Hematopoietic multipotent progenitor cell treated with erythropoietin and hydrocortisone succinate and interleukin-3 and kit ligand, for 15 days (in vitro differentiated cells): ENCODE measurements around the gene NAIF1.

Experiments used
- DNase-seq: peaks from one replicate; pipeline ENCODE4 v3.0.0-alpha.2; 2015; ENCODE audit warnings: low spot score

NAIF1 gene

DNA sequence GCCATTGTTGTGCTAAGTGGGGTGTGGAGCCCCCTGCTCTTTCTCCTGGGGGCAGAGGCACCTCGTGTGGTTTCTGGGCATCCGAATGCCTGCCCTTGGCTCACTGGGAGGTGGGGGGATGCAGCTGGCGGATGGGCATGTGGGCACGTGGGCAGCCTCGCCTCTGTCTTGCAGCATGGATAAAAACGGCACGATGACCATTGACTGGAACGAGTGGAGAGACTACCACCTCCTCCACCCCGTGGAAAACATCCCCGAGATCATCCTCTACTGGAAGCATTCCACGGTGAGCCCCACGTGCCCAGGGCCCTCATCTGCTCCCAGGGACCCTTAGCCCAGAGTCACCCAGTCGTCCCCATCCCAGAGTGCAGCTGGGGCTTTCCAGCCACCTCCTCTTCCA, 35.1 kb upstream of the NAIF1 start:
- DNase-seq, result no peak

- no peak for DNase-seq
Observed at GRCh38 chr9:128101690-128102089, 34.6 kb upstream of the NAIF1 start.

GRCh38 chr9:128101231-128101661, 34.1 kb upstream of the NAIF1 start:
- no peak for DNase-seq

- no peak for DNase-seq
Observed at GRCh38 chr9:128100581-128100980, 33.5 kb upstream of the NAIF1 start.

DNA sequence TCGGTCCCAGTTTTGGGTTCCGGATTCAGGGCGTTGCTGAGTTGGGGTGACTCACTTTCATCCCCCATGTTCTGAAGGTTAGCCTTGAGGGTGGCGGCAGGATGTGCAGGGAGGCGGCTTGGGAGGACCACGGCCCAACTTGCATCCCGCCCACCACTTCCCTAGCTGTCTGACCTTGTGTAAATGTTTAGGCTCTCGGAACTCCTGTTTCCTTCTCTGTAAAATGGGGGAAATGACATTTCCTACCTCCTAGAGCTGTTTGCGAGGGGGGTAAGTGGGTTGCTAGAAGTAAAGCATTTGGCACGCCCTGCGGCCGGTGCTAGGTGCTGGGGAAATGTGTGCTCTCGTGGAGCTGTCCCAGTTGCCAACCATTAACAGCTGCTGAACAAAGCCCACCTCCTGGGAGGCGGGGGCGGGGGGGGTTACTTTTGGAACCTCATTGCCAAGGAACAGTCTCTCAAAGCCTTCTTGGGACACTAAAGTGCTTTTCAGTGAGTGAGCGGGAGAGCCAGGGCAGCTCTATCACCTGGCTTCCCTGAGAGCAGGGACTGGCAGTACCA, 32.9 kb upstream of the NAIF1 start:
- no peak for DNase-seq

DNA sequence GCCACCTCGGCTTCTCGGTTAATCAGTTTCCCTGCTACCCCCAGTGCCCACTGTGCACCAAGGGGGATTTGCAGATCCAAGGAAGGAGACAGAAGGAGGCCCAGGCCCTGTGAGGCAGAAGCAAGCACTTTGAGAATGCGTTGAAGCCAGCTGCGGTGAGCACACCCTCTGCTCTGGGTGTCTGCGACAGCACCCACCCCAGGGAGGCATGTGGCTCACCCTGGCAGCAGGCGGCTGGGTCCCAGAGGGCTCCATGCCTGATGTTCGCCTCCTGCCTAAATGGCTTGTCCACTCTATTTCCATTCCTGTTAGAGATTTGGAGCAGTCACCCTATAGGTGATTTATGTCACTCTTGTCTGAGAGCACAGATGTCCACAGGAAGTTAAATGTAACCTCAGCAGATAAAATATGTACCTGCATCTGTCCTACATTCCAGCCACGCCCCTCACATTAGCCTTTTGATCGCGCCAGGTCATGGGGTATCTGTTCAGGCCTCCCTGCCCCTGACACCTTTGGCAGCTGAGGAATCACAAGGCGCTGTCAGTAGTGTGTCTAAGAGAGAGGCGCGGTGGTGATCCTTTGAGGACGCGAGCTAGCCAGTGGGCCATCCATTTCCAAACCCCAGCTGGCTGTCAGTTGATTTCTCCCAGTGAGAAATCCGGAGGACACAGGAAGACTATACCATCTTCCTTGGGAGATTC, 32.3 kb upstream of the NAIF1 start:
- DNase-seq, result no peak

DNA sequence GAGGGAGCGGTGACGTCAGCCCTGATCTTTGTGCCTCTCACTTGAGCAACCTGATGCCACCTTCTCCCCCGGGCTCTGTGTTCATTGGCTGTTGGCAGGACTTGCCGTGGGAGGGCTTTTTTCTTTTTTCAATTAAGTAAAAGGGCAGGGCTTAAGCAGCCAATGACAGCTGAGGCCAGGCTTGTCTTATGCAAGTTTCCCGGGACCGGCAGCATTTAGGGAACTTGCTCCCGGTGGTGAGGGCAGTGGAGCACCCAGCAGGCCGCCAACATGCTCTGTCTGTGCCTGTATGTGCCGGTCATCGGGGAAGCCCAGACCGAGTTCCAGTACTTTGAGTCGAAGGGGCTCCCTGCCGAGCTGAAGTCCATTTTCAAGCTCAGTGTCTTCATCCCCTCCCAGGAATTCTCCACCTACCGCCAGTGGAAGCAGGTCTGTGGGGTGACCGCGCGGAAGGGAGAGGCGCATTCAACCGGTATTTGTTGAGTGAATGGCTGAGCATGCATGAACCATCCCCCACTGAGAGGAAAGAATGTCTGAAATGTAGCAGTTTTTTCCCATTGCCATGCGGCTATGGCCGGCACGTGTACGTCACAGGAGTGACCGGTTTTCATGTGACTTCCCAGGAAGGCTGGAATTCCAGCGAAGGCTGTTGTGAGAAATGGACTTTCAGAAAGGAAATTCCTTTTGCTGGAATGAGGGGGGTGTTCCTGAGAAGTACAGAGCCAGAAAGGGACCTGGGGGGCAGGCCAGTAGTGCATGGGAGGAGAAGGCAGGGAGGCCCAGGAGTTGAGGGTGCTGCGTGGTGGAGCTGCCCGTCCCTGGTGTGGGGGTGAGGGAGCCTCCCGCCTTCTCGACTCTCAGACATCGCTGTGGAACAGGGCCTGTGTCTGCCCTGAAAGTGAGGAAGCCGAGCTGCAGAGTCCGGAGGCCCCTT, 31.4 kb upstream of the NAIF1 start:
- DNase-seq, result peak; percentile 86

DNA sequence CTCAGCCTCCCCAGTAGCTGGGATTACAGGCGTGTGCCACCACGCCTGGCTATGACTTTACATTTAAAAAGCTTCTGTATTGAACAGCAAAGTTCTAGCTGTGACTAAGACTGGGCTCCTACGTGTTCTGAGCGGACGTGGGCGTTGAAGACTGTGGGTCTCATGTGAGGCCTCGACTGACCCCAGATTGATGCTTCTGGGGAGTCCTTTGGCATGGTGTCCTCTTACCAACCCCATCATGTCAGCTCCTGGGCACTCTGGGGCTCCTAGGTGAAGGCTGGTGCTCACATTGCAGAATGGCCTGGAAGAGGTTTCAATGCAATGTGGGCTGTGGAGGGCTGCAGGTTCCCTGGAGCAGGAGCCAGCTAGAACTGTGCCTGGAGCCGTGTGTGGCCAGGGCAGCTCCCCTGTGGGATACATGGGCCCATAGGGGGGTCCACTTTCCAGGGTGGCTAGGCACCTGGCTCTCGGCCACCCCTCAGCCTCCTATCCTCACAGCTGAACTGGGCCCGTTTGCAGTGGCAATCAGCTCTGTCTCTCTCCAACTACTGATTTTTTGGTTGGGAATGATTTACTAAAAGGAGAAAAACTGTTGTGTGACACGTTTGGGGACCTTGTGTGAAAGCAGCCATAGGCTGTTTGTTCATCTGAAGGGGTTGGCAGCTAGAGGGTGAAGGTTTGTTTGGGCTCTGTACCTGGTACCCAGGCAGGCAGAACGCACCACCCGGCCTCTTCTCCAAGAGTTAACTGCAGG, 30.6 kb upstream of the NAIF1 start:
- DNase-seq, result no peak

GRCh38 chr9:128096616-128097536, 29.8 kb upstream of the NAIF1 start:
- no peak for DNase-seq

GRCh38 chr9:128094950-128095544, 27.9 kb upstream of the NAIF1 start:
- DNase-seq, result no peak

DNA sequence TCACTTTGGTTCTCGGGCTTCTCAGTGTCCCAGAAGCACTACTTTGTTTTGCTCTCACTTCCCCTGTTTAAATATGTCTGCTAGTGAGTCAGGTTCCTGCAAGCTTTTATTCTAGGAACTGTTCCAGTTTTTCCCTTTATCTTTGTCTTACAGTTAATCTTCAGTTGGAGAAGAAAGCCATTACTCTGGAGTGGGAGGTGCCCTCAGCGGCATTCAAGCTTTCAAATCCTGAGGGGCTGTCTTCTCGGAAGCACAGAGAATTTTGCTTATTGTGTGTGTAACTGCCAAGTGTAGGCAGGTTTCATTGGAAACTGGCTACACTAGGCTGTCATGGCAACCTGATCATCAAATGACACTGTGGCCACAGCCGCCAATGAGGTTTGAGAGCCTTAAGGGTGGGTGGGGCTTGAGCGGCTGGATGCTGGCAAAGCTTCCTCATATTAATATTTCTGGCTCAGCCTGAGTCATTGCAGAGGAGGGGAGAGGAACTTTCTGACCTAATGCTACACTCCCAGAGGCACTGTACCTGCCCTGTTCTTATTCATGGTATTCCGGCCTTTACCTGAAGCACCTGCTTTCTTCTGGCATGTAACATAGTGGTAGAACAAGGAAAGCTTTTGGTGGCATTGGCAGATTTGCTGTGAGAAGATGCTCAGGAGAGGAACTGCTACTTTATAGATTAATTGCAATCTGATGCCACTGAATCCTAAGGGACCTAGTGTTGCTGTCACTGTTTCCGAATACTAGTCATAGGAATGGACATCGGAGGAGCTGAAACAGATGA, 27.2 kb upstream of the NAIF1 start:
- peak; percentile 93 for DNase-seq

- no peak for DNase-seq
Observed at GRCh38 chr9:128093011-128093410, 25.9 kb upstream of the NAIF1 start.

- no peak for DNase-seq
Observed at GRCh38 chr9:128092199-128092977, 25.3 kb upstream of the NAIF1 start.

GRCh38 chr9:128091571-128091970, 24.5 kb upstream of the NAIF1 start:
- DNase-seq, result no peak

GRCh38 chr9:128091144-128091543, 24.0 kb upstream of the NAIF1 start:
- DNase-seq, result no peak

- DNase-seq, result no peak
Observed at GRCh38 chr9:128089299-128089698, 22.2 kb upstream of the NAIF1 start.

GRCh38 chr9:128088253-128088945, 21.3 kb upstream of the NAIF1 start:
- no peak for DNase-seq

DNA sequence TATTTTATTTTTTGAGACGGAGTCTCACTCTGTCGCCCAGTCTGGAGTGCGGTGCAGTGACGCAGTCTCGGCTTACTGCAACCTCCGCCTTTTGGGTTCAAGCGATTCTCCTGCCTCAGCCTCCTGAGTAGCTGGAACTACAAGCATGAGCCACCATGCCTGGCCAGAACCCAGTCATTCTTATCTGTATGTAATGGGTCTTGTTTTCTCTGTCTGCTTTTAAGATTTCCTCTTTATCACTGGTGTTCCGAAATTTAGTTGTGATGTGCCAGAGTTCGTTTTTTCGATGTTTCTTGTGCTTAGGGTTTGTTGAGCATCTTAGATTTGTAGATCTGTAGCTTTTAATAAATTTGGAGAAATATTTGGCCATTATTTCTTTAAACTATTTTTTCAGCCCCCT, 20.1 kb upstream of the NAIF1 start:
- no peak for DNase-seq

GRCh38 chr9:128085943-128086342, 18.8 kb upstream of the NAIF1 start:
- DNase-seq, result no peak
